K562 (cell line): ENCODE results near the gene NF2. TPM values are rescaled to one million over a fixed set of nuclear protein-coding genes. Genes with fewer than 3 reads are reported as not detected.

Experiments
- ATAC-seq: fragments of 200-7000 bp; cut with Tn5 transposase; 3 replicates; pipeline ENCODE4 v1.9.1; 2020; ENCODE audit warnings: moderate library complexity
- BruUV-seq: library from RNA; stranded (reverse); fragments of 400-500 nt; replicated peaks from 2 replicates; lab custom pipeline; 2021; lab: Mats Ljungman, UMichigan
- CTCF ChIA-PET: fragments of 300-600 bp; formaldehyde crosslinking; extraction: SDS; loops from one replicate; lab custom pipeline; 2021; ENCODE audit warnings: low intra/inter-chr PET ratio; lab: Yijun Ruan, JAX
- POLR2A ChIA-PET: fragments of 300-600, 350-650 bp; sonication (Branson Sonifier 250); formaldehyde crosslinking; extraction: SDS; loops from one replicate; lab custom pipeline; 2021; ENCODE audit warnings: antibody characterized with exemption, inconsistent platforms; lab: Yijun Ruan, JAX
- DNase-seq, 4 experiments: peaks; one replicate each; pipeline versions ENCODE4 v3.0.0 to v3.0.0-alpha.2; 2011 to 2018; ENCODE audit warnings: low spot score in 3 of 4, mixed read lengths in 3 of 4; ENCODE audit errors: extremely low read depth in 1 of 4
- FAIRE-seq: peaks from 2 replicates; lab custom pipeline; 2011; peaks lifted over from hg19 to GRCh38; lab: Jason Lieb, UNC
- H2AFZ ChIP-seq: 2 replicates; pipeline ENCODE4 v1.6.0; 2011; ENCODE audit warnings: low read depth, low read length, control low read depth, inconsistent platforms
- H3K27ac ChIP-seq: fragments of 200-600 bp; 3 replicates; pipeline ENCODE4 v1.8.0; 2011; ENCODE audit warnings: low read depth, mild to moderate bottlenecking, control low read depth, inconsistent platforms, low read length, moderate library complexity, mixed read lengths; ENCODE audit errors: extremely low read depth
- H3K27me3 ChIP-seq, 2 experiments: fragments of 300-600 bp in 1 of 2; 2 replicates in 1 of 2; 3 replicates in 1 of 2; pipeline versions ENCODE4 v1.6.0 to v1.8.0; 2011; ENCODE audit warnings: inconsistent platforms in 2 of 2, low read length in 2 of 2, mild to moderate bottlenecking in 1 of 2, mixed read lengths in 1 of 2, moderate library complexity in 1 of 2; ENCODE audit not compliant: control insufficient read depth in 2 of 2, insufficient read depth in 2 of 2
- H3K36me3 ChIP-seq: fragments of 300-600 bp; 3 replicates; pipeline ENCODE4 v1.8.0; 2011; ENCODE audit warnings: mild to moderate bottlenecking, low read length, inconsistent platforms; ENCODE audit not compliant: control insufficient read depth, insufficient read depth
- H3K4me1 ChIP-seq, 2 experiments: fragments of 200-600 bp in 1 of 2; replicated peaks in 1 of 2; 2 replicates in 1 of 2; 3 replicates in 1 of 2; pipeline versions ENCODE4 v1.5.1 to v1.8.0; 2011; ENCODE audit warnings: inconsistent platforms in 2 of 2, low read length in 2 of 2, mild to moderate bottlenecking in 1 of 2, mixed read lengths in 1 of 2, moderate library complexity in 1 of 2; ENCODE audit not compliant: control insufficient read depth in 2 of 2, insufficient read depth in 2 of 2
- H3K4me2 ChIP-seq: 2 replicates; pipeline ENCODE4 v1.6.1; 2011; ENCODE audit warnings: low read length, control low read depth, inconsistent platforms, mixed read lengths; ENCODE audit not compliant: insufficient read depth
- H3K4me3 ChIP-seq: fragments of 200-600 bp; sonication (generic), shearing (Covaris generic); 2 replicates; pipeline ENCODE4 v1.5.1; 2016; ENCODE audit warnings: control low read depth, inconsistent platforms
- H3K79me2 ChIP-seq: fragments of 200-600 bp; 3 replicates; pipeline ENCODE4 v1.8.0; 2011; ENCODE audit warnings: low read length, inconsistent platforms; ENCODE audit not compliant: control insufficient read depth, insufficient read depth
- H3K9ac ChIP-seq, 2 experiments: 2 replicates each; pipeline versions ENCODE4 v1.6.0 to v1.6.1; 2011; ENCODE audit warnings: low read depth in 2 of 2, low read length in 2 of 2, control low read depth in 1 of 2, inconsistent platforms in 1 of 2, mild to moderate bottlenecking in 1 of 2, mixed read lengths in 1 of 2; ENCODE audit not compliant: insufficient read depth in 1 of 2
- H3K9me1 ChIP-seq: one replicate; pipeline ENCODE4 v1.6.0; 2011; ENCODE audit warnings: inconsistent platforms, mild to moderate bottlenecking, low read length, moderate library complexity; ENCODE audit not compliant: control insufficient read depth, insufficient read depth
- H3K9me3 ChIP-seq: replicated peaks from 2 replicates; pipeline ENCODE4 v1.5.1; 2011; ENCODE audit warnings: low read depth, low read length, inconsistent platforms; ENCODE audit not compliant: control insufficient read depth, insufficient read depth
- H4K20me1 ChIP-seq: replicated peaks from 2 replicates; pipeline ENCODE4 v1.6.1; 2011; ENCODE audit warnings: low read length, inconsistent platforms, mixed read lengths; ENCODE audit not compliant: control insufficient read depth, insufficient read depth
- BCOR ChIP-seq: fragments of 450-650 bp; IDR thresholded peaks from 2 replicates; pipeline ENCODE4 v1.6.1; 2016
- KAT2B ChIP-seq: IDR thresholded peaks from one replicate; pipeline ENCODE4 v1.6.1; 2012; ENCODE audit warnings: low read depth, mild to moderate bottlenecking, control low read depth, inconsistent platforms, low read length, moderate library complexity
- MEIS2 ChIP-seq: fragments of 450-650 bp; IDR thresholded peaks from 2 replicates; pipeline ENCODE4 v1.6.1; 2014; ENCODE audit warnings: mild to moderate bottlenecking; ENCODE audit not compliant: partially characterized antibody
- NUFIP1 ChIP-seq: fragments of 450-650 bp; IDR thresholded peaks from 2 replicates; pipeline ENCODE4 v1.6.1; 2018; ENCODE audit not compliant: partially characterized antibody
- PYGO2 ChIP-seq: fragments of 450-650 bp; IDR thresholded peaks from 2 replicates; pipeline ENCODE4 v1.6.1; 2016; ENCODE audit warnings: mild to moderate bottlenecking, missing genetic modification characterization, moderate library complexity, missing compliant biosample characterization
- VEZF1 ChIP-seq: fragments of 200-800 bp; sonication (Bioruptor generic); IDR thresholded peaks from 2 replicates; pipeline ENCODE4 v1.6.1; 2017; ENCODE audit warnings: missing genetic modification characterization, missing compliant biosample characterization
- ZNF41 ChIP-seq: fragments of 250-450 bp; sonication (Bioruptor Pico); conservative IDR thresholded peaks from 2 replicates; pipeline ENCODE4 v1.4.0; 2020; ENCODE audit warnings: mild to moderate bottlenecking
- ZNF644 ChIP-seq: fragments of 200-800 bp; sonication (Bioruptor generic); IDR thresholded peaks from 2 replicates; pipeline ENCODE4 v1.6.1; 2016; ENCODE audit warnings: low read depth, missing genetic modification characterization, missing compliant biosample characterization
- WGBS: fragments of 100-300 bp; shearing (Covaris generic); methylation state at CpG from one replicate; pipeline ENCODE4 v1.1.6; 2016; ENCODE audit warnings: low coverage, mixed read lengths; ENCODE audit not compliant: insufficient coverage; ENCODE audit errors: missing lambda C conversion rate; 5-methylcytosine and 5-hydroxymethylcytosine counted together
- in situ Hi-C: fragments of 300-500 bp; cut with MboI; formaldehyde crosslinking; loops from 4 replicates; pipeline ENCODE4 v1.15.0; 2018; ENCODE audit warnings: inconsistent platforms, mixed read lengths
- intact Hi-C: fragments of 100-400 bp; cut with micrococcal nuclease; formaldehyde crosslinking; loops from 2 replicates; pipeline ENCODE4 v1.14.2; 2022
- polyA plus RNA-seq, 8 experiments: library from polyadenylated mRNA; depleted of rRNA in 4 of 8; stranded (reverse) in 5 of 8; unstranded in 3 of 8; fragments of >200 nt; fragmentation: Nextera tagmentation in 2 of 8; fragmentation: Illumina TruSeq in 1 of 8; extraction: Ambion mirVana in 2 of 8; extraction: Trizol in 1 of 8; gene quantifications; 2 replicates each; pipeline versions ENCODE4 v1.2.1 to v1.2.3, GENCODE V29; 2011 to 2014; ENCODE audit warnings: inconsistent platforms in 1 of 8, missing spikeins in 1 of 8
- total RNA-seq, 7 experiments: library from RNA; depleted of rRNA in 6 of 7; stranded (reverse); fragments of >200 nt in 6 of 7; fragmentation: Illumina TruSeq in 2 of 7; extraction: Trizol in 2 of 7; gene quantifications; 2 replicates each; pipeline versions ENCODE4 v1.2.1 to v1.2.3, GENCODE V29; 2011 to 2021; ENCODE audit warnings: low replicate concordance in 1 of 7
- TF ChIP-seq, protein P1 (sequence below), 2 experiments: IDR thresholded peaks in 1 of 2; conservative IDR thresholded peaks in 1 of 2; 2 replicates each; pipeline ENCODE4 v1.6.1; 2016; ENCODE audit warnings: low read depth in 2 of 2, mild to moderate bottlenecking in 1 of 2, missing compliant biosample characterization in 1 of 2, missing genetic modification characterization in 1 of 2, moderate library complexity in 1 of 2

The NF2 gene
- total and polyA plus RNA-seq, 9 of the 15 experiments (the other 6 are each of a cell fraction or from before 2014, with no cell fraction given): 2.2 to 32.5 (median 15.2) TPM

- TF ChIP-seq PYGO2 (tag): no peak
- H3K27ac ChIP-seq: no peak overlapping the region
- peaks cover 0 to 8% of the 10 kb centered on the region in 2 experiments; a peak in 3 of 5 replicates for H3K4me1 ChIP-seq
- FAIRE-seq: no peak
- ATAC-seq: no peak
- H3K36me3 ChIP-seq: peaks cover 36% of the 10 kb centered on the region; the same call in 2 of the 3 replicates
- no peak overlapping the region for H3K4me3 ChIP-seq
- H3K9ac ChIP-seq: no peak overlapping the region
- ChIA-PET CTCF (no interaction called here), POLR2A (interaction anchor here (0.5 kb wide), 1 partner anchor 11 kb away, joined by 3 read pairs; no protein-coding TSS in a partner anchor)
- intact Hi-C loops: no loop called here
- H3K4me2 ChIP-seq: no peak overlapping the region
- no peaks in the 10 kb centered on the region for H4K20me1 ChIP-seq
- H3K27me3 ChIP-seq: no peaks in the 10 kb centered on the region
- H3K9me1 ChIP-seq: no peaks in the 10 kb centered on the region
- no peaks in the 10 kb centered on the region for H3K79me2 ChIP-seq
- no peak overlapping the region for H2AFZ ChIP-seq
- in situ Hi-C loops: no loop called here
- DNase-seq: no peak
- no peaks in the 10 kb centered on the region for H3K9me3 ChIP-seq
- no TSS peak for BruUV-seq
- WGBS: 76% methylated on average over 2 of the region's 2 CpGs
These were observed 43.6 kb upstream of the NF2 start for GRCh38 chr22:29559853-29560252.

- 39% methylated on average over 6 of the region's 6 CpGs for WGBS
- intact Hi-C loops: no loop called here
- no peaks in the 10 kb centered on the region for H3K79me2 ChIP-seq
- no peaks in the 10 kb centered on the region for H3K9me3 ChIP-seq
- BruUV-seq: no TSS peak
- in situ Hi-C loops: no loop called here
- no peaks in the 10 kb centered on the region for H3K9me1 ChIP-seq
- no peak overlapping the region for H3K4me3 ChIP-seq
- H3K4me2 ChIP-seq: no peak overlapping the region
- no peaks in the 10 kb centered on the region for H3K27me3 ChIP-seq
- DNase-seq: peak in 1 of 4 experiments; percentile 38
- ChIA-PET CTCF (no interaction called here), POLR2A (interaction anchor here (1.1 kb wide), 1 partner anchor 14 kb away, joined by 3 read pairs; no protein-coding TSS in a partner anchor)
- H3K36me3 ChIP-seq: peaks cover 23% of the 10 kb centered on the region; the same call in 1 of the 3 replicates
- ATAC-seq: peak; percentile 72
- no peaks in the 10 kb centered on the region for H4K20me1 ChIP-seq
- H2AFZ ChIP-seq: no peak overlapping the region
- H3K27ac ChIP-seq: no peak overlapping the region; the same call in 2 of the 3 replicates
- H3K9ac ChIP-seq: no peak overlapping the region
- peaks cover 3 to 11% of the 10 kb centered on the region in 2 experiments; a peak in 4 of 5 replicates for H3K4me1 ChIP-seq
- FAIRE-seq: peak; percentile 71
- TF ChIP-seq KAT2B (no peak), ZNF41 (no peak), VEZF1 (CRISPR knock-in tag) (no peak), BCOR (peak; percentile 68), ZNF644 (no peak), MEIS2 (peak; percentile 83), NUFIP1 (no peak)
- TF ChIP-seq, protein P1, sequence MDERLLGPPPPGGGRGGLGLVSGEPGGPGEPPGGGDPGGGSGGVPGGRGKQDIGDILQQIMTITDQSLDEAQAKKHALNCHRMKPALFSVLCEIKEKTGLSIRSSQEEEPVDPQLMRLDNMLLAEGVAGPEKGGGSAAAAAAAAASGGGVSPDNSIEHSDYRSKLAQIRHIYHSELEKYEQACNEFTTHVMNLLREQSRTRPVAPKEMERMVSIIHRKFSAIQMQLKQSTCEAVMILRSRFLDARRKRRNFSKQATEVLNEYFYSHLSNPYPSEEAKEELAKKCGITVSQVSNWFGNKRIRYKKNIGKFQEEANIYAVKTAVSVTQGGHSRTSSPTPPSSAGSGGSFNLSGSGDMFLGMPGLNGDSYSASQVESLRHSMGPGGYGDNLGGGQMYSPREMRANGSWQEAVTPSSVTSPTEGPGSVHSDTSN (CRISPR knock-in tag; IDR thresholded peaks at IDR 0.05; ENCODE audit: low read depth): no peak
- TF ChIP-seq, protein P1 (tag; conservative IDR thresholded peaks at IDR 0.05; ENCODE audit: low read depth): peak; percentile 71
These were observed 39.6 kb upstream of the NF2 start for GRCh38 chr22:29563652-29564460.
